A549 (cell line): Measurements from ENCODE around the gene PTGER4. TPM values are rescaled to one million over a fixed set of nuclear protein-coding genes. Genes with fewer than 3 reads are reported as not detected.

Experiments used
- ATAC-seq, 2 experiments: fragments of 200-7000 bp in 1 of 2; fragments of >200 bp in 1 of 2; cut with Nextera tagmentation in 1 of 2; cut with Tn5 transposase in 1 of 2; 3 replicates each; pipeline versions ENCODE4 v1.8.0 to v1.9.1; 2018 to 2020; ENCODE audit warnings: mild to moderate bottlenecking in 1 of 2, moderate library complexity in 1 of 2
- CTCF ChIA-PET: fragments of 300-600 bp; sonication (Branson Sonifier 250); formaldehyde crosslinking; extraction: SDS; loops from one replicate; lab custom pipeline; 2021; ENCODE audit warnings: antibody characterized with exemption, inconsistent platforms; lab: Yijun Ruan, JAX
- POLR2A ChIA-PET: fragments of 350-600 bp; formaldehyde crosslinking; extraction: SDS; loops from one replicate; lab custom pipeline; 2021; ENCODE audit warnings: antibody characterized with exemption, inconsistent platforms; lab: Yijun Ruan, JAX
- DNase-seq, 2 experiments: peaks; one replicate each; pipeline versions ENCODE4 v3.0.0 to v3.0.0-alpha.2; 2011 to 2016; ENCODE audit warnings: low read depth in 1 of 2, low spot score in 1 of 2
- FAIRE-seq: peaks from 2 replicates; lab custom pipeline; 2011; peaks lifted over from hg19 to GRCh38; lab: Jason Lieb, UNC
- H3K27ac ChIP-seq, 2 experiments: fragments of >200 bp; sonication (Bioruptor Twin); formaldehyde crosslinking; 3 replicates each; pipeline ENCODE4 v1.5.1; 2016 to 2017
- H3K4me1 ChIP-seq: fragments of >200 bp; sonication (Bioruptor Twin); formaldehyde crosslinking; 3 replicates; pipeline ENCODE4 v1.6.1; 2016
- H3K4me2 ChIP-seq: fragments of >200 bp; sonication (Bioruptor Twin); formaldehyde crosslinking; 3 replicates; pipeline ENCODE4 v1.6.1; 2016
- H3K4me3 ChIP-seq: fragments of >200 bp; sonication (Bioruptor Twin); formaldehyde crosslinking; 3 replicates; pipeline ENCODE4 v1.5.1; 2016
- H3K9me3 ChIP-seq: fragments of >200 bp; sonication (Bioruptor Twin); formaldehyde crosslinking; 3 replicates; pipeline ENCODE4 v1.6.1; 2016
- BCL3 ChIP-seq: fragments of >200 bp; sonication (Bioruptor Twin); formaldehyde crosslinking; IDR thresholded peaks from 3 replicates; pipeline ENCODE4 v1.6.1; 2016
- CEBPB ChIP-seq, 2 experiments: fragments of >200 bp in 1 of 2; sonication (Bioruptor Twin) in 1 of 2; formaldehyde crosslinking in 1 of 2; IDR thresholded peaks; 2 replicates each; pipeline ENCODE4 v1.6.1; 2012 to 2016
- CTCF ChIP-seq: fragments of >200 bp; sonication (Bioruptor Twin); formaldehyde crosslinking; IDR thresholded peaks from 3 replicates; pipeline ENCODE4 v1.5.1; 2016
- E2F6 ChIP-seq: IDR thresholded peaks from 2 replicates; pipeline ENCODE4 v1.6.1; 2012; ENCODE audit warnings: low read depth, borderline replicate concordance
- HOXA7 ChIP-seq: fragments of 250-450 bp; sonication (Bioruptor Pico); IDR thresholded peaks from 2 replicates; pipeline ENCODE4 v1.5.0; 2020; ENCODE audit warnings: mild to moderate bottlenecking, moderate library complexity
- JUN ChIP-seq, 2 experiments: fragments of >200 bp; sonication (Bioruptor Twin); formaldehyde crosslinking; IDR thresholded peaks; 2 replicates in 1 of 2; 3 replicates in 1 of 2; pipeline ENCODE4 v1.6.1; 2016 to 2017
- MAX ChIP-seq: IDR thresholded peaks from 2 replicates; pipeline ENCODE4 v1.6.1; 2012
- PHF8 ChIP-seq: fragments of 200-600 bp; sonication (generic); IDR thresholded peaks from 2 replicates; pipeline ENCODE4 v1.6.1; 2016; ENCODE audit warnings: low read depth, mild to moderate bottlenecking, antibody characterized with exemption, moderate library complexity, borderline replicate concordance
- POLR2A ChIP-seq: IDR thresholded peaks from 2 replicates; pipeline ENCODE4 v1.6.1; 2012; ENCODE audit warnings: mild to moderate bottlenecking, low read length
- RAD21 ChIP-seq, 2 experiments: fragments of >200 bp in 1 of 2; sonication (Bioruptor Twin) in 1 of 2; formaldehyde crosslinking in 1 of 2; IDR thresholded peaks in 1 of 2; conservative IDR thresholded peaks in 1 of 2; 2 replicates in 1 of 2; 3 replicates in 1 of 2; pipeline ENCODE4 v1.6.1; 2012 to 2018; ENCODE audit warnings: inconsistent platforms in 1 of 2
- REST ChIP-seq: fragments of 200-600 bp; sonication (generic); IDR thresholded peaks from 2 replicates; pipeline ENCODE4 v1.6.1; 2016; ENCODE audit warnings: antibody characterized with exemption, mild to moderate bottlenecking, moderate library complexity
- SMC3 ChIP-seq: fragments of >200 bp; sonication (Bioruptor Twin); formaldehyde crosslinking; IDR thresholded peaks from 3 replicates; pipeline ENCODE4 v1.6.1; 2018; ENCODE audit warnings: inconsistent platforms
- WGBS: methylation state at CpG from one replicate; pipeline ENCODE4 v1.1.6; 2017; ENCODE audit errors: missing lambda C conversion rate; 5-methylcytosine and 5-hydroxymethylcytosine counted together
- polyA plus RNA-seq, 4 experiments: library from polyadenylated mRNA; depleted of rRNA in 3 of 4; stranded (reverse); fragments of >200 nt; fragmentation: RNase III in 1 of 4; extraction: RNeasy Plus Mini Kit Qiagen cat#74134 plus additional on column Dnase treatment in 1 of 4; gene quantifications; 2 replicates in 3 of 4; 3 replicates in 1 of 4; pipeline ENCODE4 v1.2.3, GENCODE V29; 2011 to 2017

Gene PTGER4
- polyA plus RNA-seq, 2 of the 4 experiments (the other 2 are of a cell fraction): 0.54 to 0.89 TPM

- H3K9me3 ChIP-seq: no peaks in the 10 kb centered on the region
- 12% methylated on average over 12 of the region's 12 CpGs for WGBS
- H3K4me2 ChIP-seq: peak overlapping the region; percentile 89
- H3K4me3 ChIP-seq: peak overlapping the region; percentile 66
- H3K4me1 ChIP-seq: peaks cover 20% of the 10 kb centered on the region
- peak overlapping the region; percentile 90 for H3K27ac ChIP-seq
- TF ChIP-seq CEBPB (IDR thresholded peaks at IDR 0.05): peak; percentile 62 to 67; a peak in 2 of 4 replicates
- 0 out of 5 replicates have a peak, but pooled peaks of 1 of the 2 experiments have one; percentile 51 for TF ChIP-seq JUN (IDR thresholded peaks at IDR 0.05)
- no peak for TF ChIP-seq REST
- no peak for ATAC-seq
- CTCF ChIA-PET: interaction anchor here (1.1 kb wide), 1 partner anchor 27 kb away, joined by 4 read pairs; no protein-coding TSS in a partner anchor
- no peak for DNase-seq
- FAIRE-seq: no peak
- POLR2A ChIA-PET: interaction anchor here (0.7 to 1.5 kb wide), 2 partner anchors 944 to 952 kb away, joined by 3 to 4 read pairs; no protein-coding TSS in a partner anchor
Measured at GRCh38 chr5:40678460-40679147, 1.1 kb upstream of the PTGER4 start.

- 0% methylated on average over 29 of the region's 60 CpGs for WGBS
- ChIA-PET POLR2A (interaction anchor here (0.6 to 1.5 kb wide), 9 partner anchors 127 to 1105 kb away, joined by 3 to 7 read pairs (median 3); no protein-coding TSS in a partner anchor), CTCF (interaction anchor here (1.2 to 2.0 kb wide), 7 partner anchors 10 to 968 kb away, joined by 3 to 7 read pairs (median 4); no protein-coding TSS in a partner anchor)
- H3K27ac ChIP-seq: peak overlapping the region; percentile 90
- FAIRE-seq (no peak), DNase-seq (peak; percentile 93), ATAC-seq (peak; percentile 87 to 94)
- peaks cover 20% of the 10 kb centered on the region for H3K4me1 ChIP-seq
- H3K4me3 ChIP-seq: peak overlapping the region; percentile 66
- H3K9me3 ChIP-seq: no peaks in the 10 kb centered on the region
- H3K4me2 ChIP-seq: peak overlapping the region; percentile 89
- peak; percentile 70; the same call in 1 of the 3 replicates for TF ChIP-seq BCL3
- TF ChIP-seq RAD21 (conservative IDR thresholded peaks at IDR 0.05 in 1 of 2, IDR thresholded peaks at IDR 0.05 in 1 of 2): peak in 1 of 2 experiments; percentile 19; a peak in 3 of 5 replicates
- TF ChIP-seq JUN (IDR thresholded peaks at IDR 0.05): peak; percentile 39 to 70; a peak in 4 of 5 replicates
- TF ChIP-seq POLR2A: peak; percentile 69
- TF ChIP-seq PHF8: peak; percentile 16; the same call in 1 of the 2 replicates
- 0 out of 2 replicates have a peak, but pooled peaks have one; percentile 6 for TF ChIP-seq E2F6
- no peak for TF ChIP-seq CTCF
- no peak for TF ChIP-seq HOXA7
- peak; percentile 58; the same call in 1 of the 2 replicates for TF ChIP-seq MAX
- peak; percentile 40 for TF ChIP-seq SMC3
Measured at GRCh38 chr5:40679148-40679912, 385 bp upstream of the PTGER4 start.
